ENCODE data around the gene AGRP. TPM values are rescaled to one million over a fixed set of nuclear protein-coding genes. Genes with fewer than 3 reads are reported as not detected.

The AGRP gene
- total RNA-seq, 2 experiments from 2014 or later = not detected

DNA sequence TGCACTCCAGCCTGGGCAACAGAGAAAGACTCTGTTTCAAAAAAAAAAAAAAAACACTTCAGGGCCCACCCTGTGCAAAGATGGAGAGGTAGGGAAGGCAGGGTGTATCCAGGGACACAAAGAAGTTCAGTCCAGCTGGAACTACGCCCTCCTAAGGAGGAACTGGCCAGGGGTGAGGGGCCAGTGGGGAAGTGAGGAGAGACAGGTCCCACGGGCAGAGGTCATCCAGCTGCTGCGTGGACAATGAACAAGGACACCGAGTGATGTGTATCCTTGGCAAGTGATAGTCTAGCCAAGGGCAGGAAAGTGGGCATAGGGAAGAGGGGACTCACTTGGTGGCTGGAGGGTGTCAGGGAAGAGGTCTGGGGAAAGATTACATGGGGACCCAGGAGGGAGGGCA lies 35.9 kb upstream of the AGRP start:
- Histone ChIP-seq H3K9me3 (ENCODE audit: control insufficient read depth in 1 of 2, insufficient read depth in 1 of 2, low read length in 2 of 2) (no peaks in the 10 kb centered on the region), H3K27me3 (ENCODE audit: control insufficient read depth in 1 of 2, insufficient read depth in 2 of 2, low read length in 2 of 2) (no peaks in the 10 kb centered on the region), H3K4me3 (ENCODE audit: low read length) (no peak overlapping the region), H3K36me3 (ENCODE audit: insufficient read depth, low read length) (no peaks in the 10 kb centered on the region), H3K27ac (ENCODE audit: low read depth in 1 of 2, low read length in 2 of 2) (no peak overlapping the region), H3K4me1 (ENCODE audit: insufficient read depth, low read length) (peaks cover 27% of the 10 kb centered on the region)
- intact Hi-C loops (cut with DNase I, micrococcal nuclease) = loop anchor here in 1 of 2 experiments (2.0 to 5.0 kb wide), 2 partner anchors 34 to 528 kb away; no protein-coding TSS in a partner anchor
- ChIA-PET CTCF (interaction anchor here (0.7 kb wide), 1 partner anchor 37 kb away, joined by 3 read pairs; no protein-coding TSS in a partner anchor), POLR2A (no interaction called here)
- no peaks in the 10 kb centered on the region for H3K27me3 Mint-ChIP-seq
- H3K4me1 Mint-ChIP-seq (ENCODE audit: low read depth) = peaks cover 20% of the 10 kb centered on the region
- ATAC-seq (ENCODE audit: poor library complexity) (no peak), DNase-seq (no peak)
- H3K9me3 Mint-ChIP-seq = no peaks in the 10 kb centered on the region
- H3K27ac Mint-ChIP-seq = no peak overlapping the region
- TF ChIP-seq, protein P1, sequence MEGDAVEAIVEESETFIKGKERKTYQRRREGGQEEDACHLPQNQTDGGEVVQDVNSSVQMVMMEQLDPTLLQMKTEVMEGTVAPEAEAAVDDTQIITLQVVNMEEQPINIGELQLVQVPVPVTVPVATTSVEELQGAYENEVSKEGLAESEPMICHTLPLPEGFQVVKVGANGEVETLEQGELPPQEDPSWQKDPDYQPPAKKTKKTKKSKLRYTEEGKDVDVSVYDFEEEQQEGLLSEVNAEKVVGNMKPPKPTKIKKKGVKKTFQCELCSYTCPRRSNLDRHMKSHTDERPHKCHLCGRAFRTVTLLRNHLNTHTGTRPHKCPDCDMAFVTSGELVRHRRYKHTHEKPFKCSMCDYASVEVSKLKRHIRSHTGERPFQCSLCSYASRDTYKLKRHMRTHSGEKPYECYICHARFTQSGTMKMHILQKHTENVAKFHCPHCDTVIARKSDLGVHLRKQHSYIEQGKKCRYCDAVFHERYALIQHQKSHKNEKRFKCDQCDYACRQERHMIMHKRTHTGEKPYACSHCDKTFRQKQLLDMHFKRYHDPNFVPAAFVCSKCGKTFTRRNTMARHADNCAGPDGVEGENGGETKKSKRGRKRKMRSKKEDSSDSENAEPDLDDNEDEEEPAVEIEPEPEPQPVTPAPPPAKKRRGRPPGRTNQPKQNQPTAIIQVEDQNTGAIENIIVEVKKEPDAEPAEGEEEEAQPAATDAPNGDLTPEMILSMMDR (IDR thresholded peaks at IDR 0.05) = no peak
- H3K36me3 Mint-ChIP-seq (ENCODE audit: low read depth) = no peaks in the 10 kb centered on the region
- no peak overlapping the region for H3K4me3 Mint-ChIP-seq

DNA sequence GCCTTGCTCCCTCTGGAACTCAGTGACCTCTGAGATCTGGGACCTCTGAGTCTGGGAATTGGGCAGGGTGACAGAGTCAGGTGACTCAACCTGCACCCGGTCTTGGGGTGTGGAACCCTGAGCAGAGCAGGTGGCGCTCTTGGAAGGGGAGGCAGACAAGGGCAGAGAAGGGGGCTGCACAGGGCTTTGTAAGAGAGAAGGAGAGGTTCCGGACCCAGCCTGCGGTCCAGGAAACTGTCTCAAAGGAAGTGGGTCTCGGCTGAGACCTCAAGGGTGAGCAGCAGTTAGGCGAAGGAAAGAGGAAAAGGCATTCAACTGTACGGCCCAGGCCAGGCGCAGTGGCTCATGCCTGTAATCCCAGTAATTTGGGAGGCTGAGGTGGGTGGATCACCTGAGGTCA lies 35.3 kb upstream of the AGRP start:
- H3K9me3 Mint-ChIP-seq = no peaks in the 10 kb centered on the region
- ChIA-PET CTCF (no interaction called here), POLR2A (no interaction called here)
- peaks cover 32% of the 10 kb centered on the region for H3K4me1 ChIP-seq (ENCODE audit: insufficient read depth, low read length)
- intact Hi-C loops (cut with DNase I, micrococcal nuclease) = loop anchor here in 1 of 2 experiments (2.0 to 5.0 kb wide), 2 partner anchors 34 to 529 kb away; no protein-coding TSS in a partner anchor
- H3K4me3 Mint-ChIP-seq = no peak overlapping the region
- TF ChIP-seq, protein P1 (IDR thresholded peaks at IDR 0.05) = no peak
- H3K27ac Mint-ChIP-seq = no peak overlapping the region
- DNase-seq (no peak), ATAC-seq (ENCODE audit: poor library complexity) (no peak)
- H3K27me3 Mint-ChIP-seq = no peaks in the 10 kb centered on the region
- no peaks in the 10 kb centered on the region for H3K36me3 Mint-ChIP-seq (ENCODE audit: low read depth)
- no peaks in the 10 kb centered on the region for H3K9me3 ChIP-seq (ENCODE audit: control insufficient read depth in 1 of 2, insufficient read depth in 1 of 2, low read length in 2 of 2)
- H3K4me3 ChIP-seq (ENCODE audit: low read length) = no peak overlapping the region
- H3K27ac ChIP-seq (ENCODE audit: low read depth in 1 of 2, low read length in 2 of 2) = no peak overlapping the region
- peaks cover 22% of the 10 kb centered on the region for H3K4me1 Mint-ChIP-seq (ENCODE audit: low read depth)
- no peaks in the 10 kb centered on the region for H3K36me3 ChIP-seq (ENCODE audit: insufficient read depth, low read length)
- no peaks in the 10 kb centered on the region for H3K27me3 ChIP-seq (ENCODE audit: control insufficient read depth in 1 of 2, insufficient read depth in 2 of 2, low read length in 2 of 2)

DNA sequence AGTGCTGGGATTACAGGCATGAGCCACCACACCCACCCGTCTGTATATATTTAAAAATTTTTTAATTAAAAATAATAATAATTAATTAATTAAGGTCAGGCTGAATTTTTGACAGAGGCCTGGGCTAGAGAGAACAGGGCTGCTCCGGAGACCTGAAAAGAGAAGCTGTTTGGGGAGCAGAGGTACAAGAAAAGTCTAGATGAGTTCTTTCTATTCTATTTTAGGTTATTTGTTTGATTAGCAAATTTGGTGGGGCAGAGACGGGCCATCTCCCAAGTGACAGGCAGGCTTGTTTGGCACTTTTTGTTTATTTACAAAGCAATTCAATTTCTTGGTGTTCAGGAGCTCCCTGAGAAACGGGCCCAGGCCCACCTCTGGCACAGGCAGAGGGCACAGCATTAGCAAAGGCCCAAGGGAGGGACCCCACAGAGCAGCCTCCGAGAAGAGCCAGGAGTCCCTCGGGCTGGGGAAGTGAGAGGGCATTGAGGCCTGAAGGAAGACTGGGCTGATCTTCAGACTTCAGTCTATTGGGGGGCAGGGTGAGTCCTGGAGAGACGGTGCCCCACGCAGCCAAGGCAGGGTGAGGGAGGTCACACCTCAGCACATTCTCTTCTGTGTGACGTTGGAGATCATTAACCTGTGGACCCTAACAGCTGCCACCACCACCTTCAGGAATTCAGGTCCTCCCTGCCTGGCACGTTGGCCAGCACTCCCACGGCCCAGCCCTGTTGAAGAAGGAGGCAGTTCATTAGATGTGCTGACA lies 34.5 kb upstream of the AGRP start:
- Histone ChIP-seq H3K4me1 (ENCODE audit: insufficient read depth, low read length) (peaks cover 32% of the 10 kb centered on the region), H3K36me3 (ENCODE audit: insufficient read depth, low read length) (no peaks in the 10 kb centered on the region), H3K27ac (ENCODE audit: low read depth in 1 of 2, low read length in 2 of 2) (no peak overlapping the region), H3K27me3 (ENCODE audit: control insufficient read depth in 1 of 2, insufficient read depth in 2 of 2, low read length in 2 of 2) (no peaks in the 10 kb centered on the region), H3K9me3 (ENCODE audit: control insufficient read depth in 1 of 2, insufficient read depth in 1 of 2, low read length in 2 of 2) (no peaks in the 10 kb centered on the region), H3K4me3 (ENCODE audit: low read length) (no peak overlapping the region)
- ChIA-PET POLR2A (no interaction called here), CTCF (interaction anchor here (1.6 kb wide), 1 partner anchor 37 kb away, joined by 4 read pairs; the partner anchor contains the start of gene ATP6V0D1)
- intact Hi-C loops (cut with DNase I, micrococcal nuclease) = loop anchor here in 1 of 2 experiments (2.0 to 5.0 kb wide), 2 partner anchors 33 to 529 kb away; no protein-coding TSS in a partner anchor
- Mint-ChIP-seq H3K4me3 (no peak overlapping the region), H3K9me3 (no peaks in the 10 kb centered on the region), H3K4me1 (ENCODE audit: low read depth) (peaks cover 22% of the 10 kb centered on the region), H3K27me3 (no peaks in the 10 kb centered on the region), H3K36me3 (ENCODE audit: low read depth) (no peaks in the 10 kb centered on the region), H3K27ac (no peak overlapping the region)
- no peak for ATAC-seq (ENCODE audit: poor library complexity)
- TF ChIP-seq, protein P1 (IDR thresholded peaks at IDR 0.05) = no peak
- DNase-seq = no peak

Measured in CD4-positive, alpha-beta T cell (primary cell).